WTC11 (cell line): ENCODE data around the gene PCBP1.

Source experiments
- ATF3 ChIP-seq: sonication (generic); formaldehyde crosslinking; conservative IDR thresholded peaks from 2 replicates; pipeline ENCODE4 v1.8.1; 2022; ENCODE audit warnings: mild to moderate bottlenecking, missing genetic modification reagents
- CREM ChIP-seq: sonication (generic); formaldehyde crosslinking; IDR thresholded peaks from 2 replicates; pipeline ENCODE4 v1.8.1; 2022; ENCODE audit warnings: mild to moderate bottlenecking, missing genetic modification reagents, moderate library complexity
- CTCF ChIP-seq: fragments of 200-600 bp; IDR thresholded peaks from 2 replicates; pipeline ENCODE4 v1.8.0; 2022; ENCODE audit warnings: antibody characterized with exemption
- E2F1 ChIP-seq: sonication (generic); formaldehyde crosslinking; IDR thresholded peaks from 2 replicates; pipeline ENCODE4 v1.8.0; 2022; ENCODE audit warnings: mild to moderate bottlenecking, missing genetic modification reagents
- IRF1 ChIP-seq: sonication (generic); formaldehyde crosslinking; IDR thresholded peaks from 2 replicates; pipeline ENCODE4 v1.8.0; 2023; ENCODE audit warnings: missing genetic modification reagents
- MAX ChIP-seq: sonication (generic); formaldehyde crosslinking; IDR thresholded peaks from 2 replicates; pipeline ENCODE4 v1.8.0; 2022; ENCODE audit warnings: mild to moderate bottlenecking, missing genetic modification reagents
- NFYB ChIP-seq: sonication (generic); formaldehyde crosslinking; conservative IDR thresholded peaks from 2 replicates; pipeline ENCODE4 v1.8.0; 2022; ENCODE audit warnings: low read depth, missing genetic modification reagents
- STAT6 ChIP-seq: sonication (generic); formaldehyde crosslinking; conservative IDR thresholded peaks from 2 replicates; pipeline ENCODE4 v1.8.1; 2023; ENCODE audit warnings: mild to moderate bottlenecking, low read depth, missing genetic modification reagents, moderate library complexity
- USF2 ChIP-seq: sonication (generic); formaldehyde crosslinking; IDR thresholded peaks from 2 replicates; pipeline ENCODE4 v1.8.1; 2023; ENCODE audit warnings: mild to moderate bottlenecking, missing genetic modification reagents, moderate library complexity
- ZBTB21 ChIP-seq: sonication (generic); formaldehyde crosslinking; IDR thresholded peaks from 2 replicates; pipeline ENCODE4 v1.8.1; 2023; ENCODE audit warnings: mild to moderate bottlenecking, missing genetic modification reagents, borderline replicate concordance
- ZNF423 ChIP-seq: fragments of 250-450 bp; sonication (Bioruptor Pico); IDR thresholded peaks from 2 replicates; pipeline ENCODE4 v2.1.2; 2022; ENCODE audit warnings: mild to moderate bottlenecking, moderate library complexity
- ZNF425 ChIP-seq: fragments of 250-450 bp; sonication (Bioruptor Pico); conservative IDR thresholded peaks from 2 replicates; pipeline ENCODE4 v1.9.0; 2021; ENCODE audit warnings: mild to moderate bottlenecking

- TF ChIP-seq CTCF (no peak), ZNF425 (CRISPR knock-in tag) (no peak), IRF1 (CRISPR knock-in tag) (no peak), ATF3 (CRISPR knock-in tag) (no peak), STAT6 (CRISPR knock-in tag) (no peak), MAX (no peak), CREM (CRISPR knock-in tag) (no peak), ZBTB21 (CRISPR knock-in tag) (no peak), E2F1 (no peak), USF2 (CRISPR knock-in tag) (no peak), NFYB (no peak), ZNF423 (CRISPR knock-in tag) (no peak)
Observed at GRCh38 chr2:70069049-70069448, 18.2 kb upstream of the PCBP1 start.
